SK-N-SH (cell line): ENCODE results near the gene KCNA1.

Experiments used
- CTCF ChIP-seq: fragments of 200-600 bp; sonication (generic); IDR thresholded peaks from 2 replicates; pipeline ENCODE4 v1.6.1; 2017; ENCODE audit warnings: antibody characterized with exemption, mild to moderate bottlenecking, moderate library complexity
- POLR2AphosphoS5 ChIP-seq: IDR thresholded peaks from 2 replicates; pipeline ENCODE4 v1.6.1; 2012; ENCODE audit warnings: low read depth, low read length
- TCF12 ChIP-seq: IDR thresholded peaks from 2 replicates; pipeline ENCODE4 v1.4.0; 2012
- TF ChIP-seq, protein P1 (sequence below): IDR thresholded peaks from 2 replicates; pipeline ENCODE4; 2012
- TF ChIP-seq, protein P2 (sequence below): IDR thresholded peaks from 2 replicates; pipeline ENCODE4 v1.6.1; 2012; ENCODE audit warnings: mild to moderate bottlenecking, low read depth, low read length, moderate library complexity

- TF ChIP-seq CTCF: peak; percentile 33
- TF ChIP-seq POLR2AphosphoS5: no peak
- TF ChIP-seq, protein P1, sequence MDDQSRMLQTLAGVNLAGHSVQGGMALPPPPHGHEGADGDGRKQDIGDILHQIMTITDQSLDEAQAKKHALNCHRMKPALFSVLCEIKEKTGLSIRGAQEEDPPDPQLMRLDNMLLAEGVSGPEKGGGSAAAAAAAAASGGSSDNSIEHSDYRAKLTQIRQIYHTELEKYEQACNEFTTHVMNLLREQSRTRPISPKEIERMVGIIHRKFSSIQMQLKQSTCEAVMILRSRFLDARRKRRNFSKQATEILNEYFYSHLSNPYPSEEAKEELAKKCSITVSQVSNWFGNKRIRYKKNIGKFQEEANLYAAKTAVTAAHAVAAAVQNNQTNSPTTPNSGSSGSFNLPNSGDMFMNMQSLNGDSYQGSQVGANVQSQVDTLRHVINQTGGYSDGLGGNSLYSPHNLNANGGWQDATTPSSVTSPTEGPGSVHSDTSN: no peak
- TF ChIP-seq TCF12: no peak
- TF ChIP-seq, protein P2, sequence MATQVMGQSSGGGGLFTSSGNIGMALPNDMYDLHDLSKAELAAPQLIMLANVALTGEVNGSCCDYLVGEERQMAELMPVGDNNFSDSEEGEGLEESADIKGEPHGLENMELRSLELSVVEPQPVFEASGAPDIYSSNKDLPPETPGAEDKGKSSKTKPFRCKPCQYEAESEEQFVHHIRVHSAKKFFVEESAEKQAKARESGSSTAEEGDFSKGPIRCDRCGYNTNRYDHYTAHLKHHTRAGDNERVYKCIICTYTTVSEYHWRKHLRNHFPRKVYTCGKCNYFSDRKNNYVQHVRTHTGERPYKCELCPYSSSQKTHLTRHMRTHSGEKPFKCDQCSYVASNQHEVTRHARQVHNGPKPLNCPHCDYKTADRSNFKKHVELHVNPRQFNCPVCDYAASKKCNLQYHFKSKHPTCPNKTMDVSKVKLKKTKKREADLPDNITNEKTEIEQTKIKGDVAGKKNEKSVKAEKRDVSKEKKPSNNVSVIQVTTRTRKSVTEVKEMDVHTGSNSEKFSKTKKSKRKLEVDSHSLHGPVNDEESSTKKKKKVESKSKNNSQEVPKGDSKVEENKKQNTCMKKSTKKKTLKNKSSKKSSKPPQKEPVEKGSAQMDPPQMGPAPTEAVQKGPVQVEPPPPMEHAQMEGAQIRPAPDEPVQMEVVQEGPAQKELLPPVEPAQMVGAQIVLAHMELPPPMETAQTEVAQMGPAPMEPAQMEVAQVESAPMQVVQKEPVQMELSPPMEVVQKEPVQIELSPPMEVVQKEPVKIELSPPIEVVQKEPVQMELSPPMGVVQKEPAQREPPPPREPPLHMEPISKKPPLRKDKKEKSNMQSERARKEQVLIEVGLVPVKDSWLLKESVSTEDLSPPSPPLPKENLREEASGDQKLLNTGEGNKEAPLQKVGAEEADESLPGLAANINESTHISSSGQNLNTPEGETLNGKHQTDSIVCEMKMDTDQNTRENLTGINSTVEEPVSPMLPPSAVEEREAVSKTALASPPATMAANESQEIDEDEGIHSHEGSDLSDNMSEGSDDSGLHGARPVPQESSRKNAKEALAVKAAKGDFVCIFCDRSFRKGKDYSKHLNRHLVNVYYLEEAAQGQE: no peak
Measured at GRCh38 chr12:4899364-4899763, 10.3 kb upstream of the KCNA1 start.
